Measurements from ENCODE around the gene TTC4.

- TF ChIP-seq CTCF (conservative IDR thresholded peaks at IDR 0.05; ENCODE audit: low read depth, low read length) (no peak), EZH2 (IDR thresholded peaks at IDR 0.05; ENCODE audit: borderline replicate concordance, low read depth, low read length, poor library complexity, severe bottlenecking) (no peak)
These were observed 49.4 kb downstream of the TTC4 start for GRCh38 chr1:54764922-54765561.
